Activated naive CD4-positive, alpha-beta T cell treated with anti-CD3 and anti-CD28 coated beads, Interleukin-2, amount 50 U/mL, for 72 hours (primary cell): ENCODE results near the gene RBKS. TPM values are rescaled to one million over a fixed set of nuclear protein-coding genes. Genes with fewer than 3 reads are reported as not detected.

Experiments
- ATAC-seq, 2 donors: fragments of 150-1000 bp; cut with Tn5 transposase; 2 replicates each; pipeline ENCODE4 v1.10.0; 2021; ENCODE audit warnings: mild to moderate bottlenecking in 2 of 2, moderate library complexity in 2 of 2
- DNase-seq, 2 donors: peaks; one replicate each; pipeline ENCODE4 v3.0.0; 2021 to 2022; ENCODE audit warnings: low spot score in 2 of 2
- H3K27ac Mint-ChIP-seq, 2 donors: one replicate each; pipeline ENCODE4 v1.8.0; 2022; ENCODE audit warnings: mild to moderate bottlenecking in 2 of 2, mixed read lengths in 2 of 2
- H3K36me3 Mint-ChIP-seq, 2 donors: one replicate each; pipeline ENCODE4 v1.8.0; 2022; ENCODE audit warnings: mixed read lengths in 2 of 2
- H3K9me3 Mint-ChIP-seq, 2 donors: one replicate each; pipeline ENCODE4 v1.8.0; 2022; ENCODE audit warnings: mixed read lengths in 2 of 2
- total RNA-seq, 2 donors: library from RNA; stranded (reverse); gene quantifications; one replicate each; pipeline ENCODE4 v1.2.3, GENCODE V29; 2022

The RBKS gene
- total RNA-seq = 10 to 100 TPM in 1 of 2 donors, 1 to 10 TPM in 1; 1.5 to 12.1 TPM

DNA sequence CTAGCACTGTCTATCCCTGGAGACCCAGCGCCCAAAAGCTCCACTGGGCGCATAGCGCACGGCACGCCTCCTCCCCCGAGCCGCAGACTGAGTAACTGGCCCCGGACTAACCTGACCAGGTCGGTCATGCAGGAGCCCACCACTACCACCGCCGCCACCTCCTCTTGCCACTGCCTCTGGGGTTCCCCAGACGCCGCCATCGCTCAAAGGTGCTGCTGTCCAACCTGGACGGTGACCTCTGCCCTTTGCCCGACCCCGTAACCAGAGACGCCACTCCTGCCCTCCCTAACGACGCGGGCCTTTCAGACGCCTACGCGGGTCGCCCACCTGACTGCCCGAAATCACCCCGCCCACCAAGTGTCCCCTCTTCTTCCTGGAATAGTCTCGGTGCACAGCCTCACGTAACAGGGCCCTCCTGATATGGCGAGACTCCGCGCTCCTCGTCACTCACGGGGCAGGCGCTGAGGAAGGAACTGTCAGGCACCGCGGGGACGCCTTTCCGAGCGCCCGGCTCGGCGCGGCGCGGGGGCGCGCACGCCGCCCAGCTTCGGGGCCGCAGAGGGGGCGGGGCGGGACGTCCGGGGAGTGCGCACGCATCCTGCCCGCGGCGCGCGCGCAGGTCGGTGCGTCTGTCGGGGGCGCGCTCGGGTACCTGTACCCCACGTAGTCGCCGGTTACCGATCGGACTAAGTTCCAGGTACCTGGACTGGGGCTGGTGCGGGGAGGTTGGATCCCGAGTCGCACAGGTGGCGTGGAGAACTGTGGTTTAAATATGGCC, at the start of gene RBKS, which contains the start of gene BABAM2:
RBKS (minus strand) TSS at position 242 of the 778 bp plus-strand sequence; CDS start at position 200, 42 bp downstream.
BABAM2 (plus strand) TSS at position 584 of the 778 bp plus-strand sequence. CDS start 3,828 bp downstream, outside the sequence.
- Mint-ChIP-seq H3K36me3 (peaks cover 19 to 49% of the 10 kb centered on the region in 2 donors), H3K9me3 (peaks cover 5 to 8% of the 10 kb centered on the region in 2 donors), H3K27ac (peak within 1 kb of the TSS; percentile 97 to 99)
- DNase-seq (peak; percentile 93 to 94), ATAC-seq (peak; percentile 92)

DNA sequence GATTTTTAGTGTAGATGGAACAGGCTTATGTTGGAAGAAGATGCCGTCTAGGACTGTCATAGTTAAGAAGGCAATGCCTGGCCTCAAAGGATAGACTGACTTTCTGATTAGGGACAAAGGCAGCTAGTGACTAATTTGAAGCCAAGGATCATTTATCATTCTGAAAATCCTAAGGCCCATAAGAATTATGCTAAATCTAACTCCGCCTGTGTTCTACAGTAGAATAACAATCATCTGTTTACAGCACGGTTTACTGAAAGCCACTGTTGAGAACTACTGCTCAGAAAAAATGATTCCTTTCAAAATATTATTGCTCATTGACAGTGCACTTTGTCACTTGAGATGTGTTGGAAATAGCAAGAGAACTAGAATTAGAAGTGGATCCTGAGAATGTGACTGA, 44.8 kb upstream of the RBKS start:
- Mint-ChIP-seq H3K9me3 (no peaks in the 10 kb centered on the region), H3K27ac (no peak overlapping the region), H3K36me3 (peaks cover 17 to 27% of the 10 kb centered on the region in 2 donors)
- ATAC-seq = no peak
- no peak for DNase-seq

DNA sequence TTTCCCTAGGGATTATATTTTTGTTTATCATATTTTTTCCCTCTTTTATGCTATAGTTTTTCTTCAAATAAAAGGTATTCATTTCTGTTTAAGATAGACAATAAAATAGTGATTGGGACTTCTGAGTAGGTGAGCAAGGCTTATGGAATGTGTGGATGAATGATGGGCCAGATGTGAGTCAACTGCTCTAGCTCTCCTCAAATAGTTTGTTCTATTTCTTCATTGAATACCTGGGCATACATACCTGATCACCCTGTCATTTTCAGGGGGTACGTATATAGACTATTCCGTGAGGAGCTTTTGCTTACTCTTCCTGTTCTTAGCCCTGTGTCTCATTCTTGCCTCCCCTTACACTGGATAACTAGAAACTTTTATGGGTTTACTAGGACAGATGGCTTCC, 42.2 kb upstream of the RBKS start:
- ATAC-seq (no peak), DNase-seq (no peak)
- H3K27ac Mint-ChIP-seq = no peak overlapping the region
- peaks cover 17 to 25% of the 10 kb centered on the region in 2 donors for H3K36me3 Mint-ChIP-seq
- no peaks in the 10 kb centered on the region for H3K9me3 Mint-ChIP-seq

DNA sequence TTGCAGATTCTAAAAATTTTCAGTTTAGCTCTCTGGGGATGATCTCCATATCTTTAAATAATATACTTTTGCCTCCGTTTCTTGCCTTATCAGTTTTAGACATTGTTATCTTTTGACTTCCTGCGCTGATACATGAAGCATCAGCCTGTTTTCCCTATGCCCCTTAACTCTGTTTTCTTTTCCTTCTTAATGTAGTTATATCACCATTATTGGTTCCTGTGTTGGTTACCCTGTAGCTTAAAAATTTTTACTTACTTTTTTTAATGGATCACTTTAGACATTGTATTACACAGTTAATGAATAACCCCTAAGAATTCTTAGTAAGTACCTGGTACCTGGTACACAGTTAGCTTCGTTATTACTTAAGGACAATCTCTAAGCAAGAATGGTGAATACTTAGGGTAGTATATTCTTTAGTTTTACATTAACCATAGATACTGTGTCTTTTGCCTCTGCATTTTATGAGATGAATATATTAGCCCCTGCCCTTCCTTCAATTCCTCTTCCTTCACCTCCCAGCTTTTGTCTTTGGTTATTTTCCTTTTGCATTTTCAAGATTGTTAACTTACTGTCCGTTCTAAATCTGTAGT, 41.3 kb upstream of the RBKS start:
- peaks cover 17 to 20% of the 10 kb centered on the region in 2 donors for H3K36me3 Mint-ChIP-seq
- no peak for DNase-seq
- no peak overlapping the region for H3K27ac Mint-ChIP-seq
- no peak for ATAC-seq
- H3K9me3 Mint-ChIP-seq = no peaks in the 10 kb centered on the region

DNA sequence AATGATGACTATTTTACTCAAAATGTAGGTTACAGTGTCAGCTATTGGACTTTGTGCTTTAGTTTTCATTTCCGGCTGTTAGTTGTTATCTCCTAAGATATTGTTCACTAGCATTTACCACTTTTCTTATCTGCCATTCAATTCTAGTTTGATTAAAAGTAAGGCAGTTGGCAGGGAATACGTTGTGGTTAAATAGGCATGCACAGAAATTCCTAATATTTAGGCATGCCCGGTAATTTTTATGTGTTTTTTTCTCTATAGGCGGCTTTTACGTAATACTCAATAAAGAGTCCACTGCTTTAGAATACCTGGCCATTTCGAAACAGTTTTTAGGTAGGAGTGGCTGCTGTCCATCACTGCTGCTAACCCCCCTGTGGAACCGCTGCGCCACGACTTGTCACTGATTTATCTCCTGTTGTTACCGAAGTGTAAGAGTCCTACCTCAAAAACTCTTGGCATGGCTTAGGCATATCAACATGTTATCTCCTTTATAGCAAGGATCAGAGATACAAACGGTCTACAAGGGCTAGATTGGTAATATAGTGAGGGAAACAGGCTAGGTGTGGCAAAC, 39.8 kb upstream of the RBKS start:
- Mint-ChIP-seq H3K27ac (no peak overlapping the region), H3K36me3 (peaks cover 17 to 20% of the 10 kb centered on the region in 2 donors), H3K9me3 (no peaks in the 10 kb centered on the region)
- DNase-seq (no peak), ATAC-seq (no peak)

DNA sequence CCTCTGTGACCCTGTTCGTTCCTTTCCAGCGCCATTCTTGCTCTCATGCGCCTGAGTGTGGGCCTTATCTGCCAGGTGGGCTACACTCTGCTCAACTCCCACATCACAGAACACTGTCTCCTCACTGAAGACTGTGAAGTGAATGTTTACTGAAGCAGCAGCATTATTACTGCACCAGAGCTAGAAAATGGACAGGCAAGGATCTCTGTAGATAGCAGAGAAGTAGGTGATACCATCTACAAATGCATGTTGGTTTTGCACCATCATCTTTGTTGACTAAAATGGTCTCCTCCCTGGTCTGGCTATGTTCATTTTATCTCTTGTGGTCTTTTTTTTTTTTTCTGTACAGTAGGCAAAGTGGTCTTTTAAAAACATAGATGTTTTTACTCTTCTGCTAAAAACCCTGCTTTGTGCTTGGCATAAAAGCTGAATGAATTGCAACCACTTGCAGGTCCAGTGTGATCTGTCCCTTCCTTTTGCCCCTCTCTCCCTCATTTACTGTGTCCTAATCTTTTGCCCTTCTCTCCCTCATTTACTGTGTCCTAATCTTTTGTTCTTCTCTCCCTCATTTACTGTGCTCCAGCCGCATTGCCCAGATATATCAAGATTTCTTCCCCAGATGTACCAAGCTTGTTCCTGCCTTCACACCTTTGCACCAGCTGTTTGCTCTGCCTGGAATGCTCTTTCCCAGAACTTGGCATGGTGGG, 35.7 kb upstream of the RBKS start:
- peaks cover 4 to 12% of the 10 kb centered on the region in 2 donors for H3K36me3 Mint-ChIP-seq
- no peak for DNase-seq
- peak overlapping the region; percentile 13 to 45 for H3K27ac Mint-ChIP-seq
- no peak for ATAC-seq
- H3K9me3 Mint-ChIP-seq = no peaks in the 10 kb centered on the region

DNA sequence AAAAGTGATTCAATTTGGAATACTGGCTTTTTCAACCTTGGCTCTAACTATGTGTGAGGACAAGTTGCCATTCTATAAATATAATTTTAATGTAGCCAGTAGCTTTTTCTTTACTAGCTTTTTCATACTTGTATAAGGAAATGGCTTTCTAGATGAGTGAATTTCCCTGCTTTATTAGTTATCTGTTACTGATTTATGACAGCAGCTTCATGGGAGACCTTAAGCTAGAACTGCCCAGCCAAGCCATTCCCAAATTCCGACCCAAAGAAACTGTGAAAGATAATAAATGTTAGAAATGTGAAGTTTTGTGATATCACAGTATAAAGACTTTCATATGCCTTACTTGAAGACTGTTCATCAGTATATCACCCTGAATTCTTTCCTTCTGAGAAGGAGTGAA, 32.7 kb upstream of the RBKS start:
- ATAC-seq (no peak), DNase-seq (no peak)
- Mint-ChIP-seq H3K9me3 (no peaks in the 10 kb centered on the region), H3K36me3 (no peaks in the 10 kb centered on the region), H3K27ac (no peak overlapping the region)

DNA sequence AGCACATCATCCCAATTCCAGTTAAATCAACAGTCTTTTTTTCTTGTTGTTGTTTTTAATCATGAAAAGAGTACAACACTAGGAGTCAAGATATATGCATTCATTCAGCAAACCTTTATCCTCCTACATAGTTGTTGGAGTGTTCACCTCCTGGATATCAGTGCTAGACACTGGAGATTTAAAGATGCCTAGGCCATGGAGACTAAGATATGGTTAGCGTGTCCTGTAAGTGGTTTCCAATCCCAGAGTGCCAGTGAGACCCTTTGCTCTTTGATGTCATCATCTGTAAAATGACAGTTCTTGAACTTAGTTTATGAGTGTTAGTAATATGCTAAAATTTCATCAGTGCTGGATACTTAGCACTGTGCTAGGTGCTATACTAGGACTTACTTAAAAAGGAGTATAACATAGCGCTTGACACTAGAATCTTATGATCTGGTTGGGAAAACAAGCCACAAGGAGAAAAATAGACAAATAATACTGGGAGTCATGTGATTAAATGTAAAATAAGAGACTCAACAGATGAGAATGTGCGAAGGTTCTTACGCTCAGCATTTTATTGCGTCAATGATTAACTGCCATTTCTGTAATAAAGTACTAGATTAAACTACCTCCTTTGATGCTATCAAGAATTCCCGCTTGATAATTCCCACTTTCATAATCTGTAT, 31.8 kb upstream of the RBKS start:
- Mint-ChIP-seq H3K36me3 (no peaks in the 10 kb centered on the region), H3K27ac (no peak overlapping the region), H3K9me3 (no peaks in the 10 kb centered on the region)
- ATAC-seq = no peak
- DNase-seq = no peak

DNA sequence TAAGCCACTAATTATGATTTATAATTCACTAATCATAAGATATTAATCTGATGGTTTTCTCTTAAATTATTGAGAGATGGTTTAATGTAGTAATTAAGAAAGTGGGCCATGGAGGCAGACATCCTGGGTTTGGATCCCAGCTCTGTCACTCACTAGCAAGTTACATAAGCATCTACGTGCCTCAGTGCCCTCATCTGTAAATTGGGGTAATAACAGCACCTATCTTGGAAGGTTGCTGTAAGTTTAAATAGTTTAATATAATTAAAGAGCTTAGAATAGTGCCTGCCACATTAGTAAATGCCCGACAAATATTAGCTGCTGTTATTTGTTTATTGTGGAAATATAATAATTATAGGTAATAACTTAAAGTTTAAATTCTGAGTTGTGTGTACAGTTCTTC, 31.2 kb upstream of the RBKS start:
- Mint-ChIP-seq H3K27ac (no peak overlapping the region), H3K9me3 (no peaks in the 10 kb centered on the region), H3K36me3 (no peaks in the 10 kb centered on the region)
- DNase-seq (no peak), ATAC-seq (no peak)

DNA sequence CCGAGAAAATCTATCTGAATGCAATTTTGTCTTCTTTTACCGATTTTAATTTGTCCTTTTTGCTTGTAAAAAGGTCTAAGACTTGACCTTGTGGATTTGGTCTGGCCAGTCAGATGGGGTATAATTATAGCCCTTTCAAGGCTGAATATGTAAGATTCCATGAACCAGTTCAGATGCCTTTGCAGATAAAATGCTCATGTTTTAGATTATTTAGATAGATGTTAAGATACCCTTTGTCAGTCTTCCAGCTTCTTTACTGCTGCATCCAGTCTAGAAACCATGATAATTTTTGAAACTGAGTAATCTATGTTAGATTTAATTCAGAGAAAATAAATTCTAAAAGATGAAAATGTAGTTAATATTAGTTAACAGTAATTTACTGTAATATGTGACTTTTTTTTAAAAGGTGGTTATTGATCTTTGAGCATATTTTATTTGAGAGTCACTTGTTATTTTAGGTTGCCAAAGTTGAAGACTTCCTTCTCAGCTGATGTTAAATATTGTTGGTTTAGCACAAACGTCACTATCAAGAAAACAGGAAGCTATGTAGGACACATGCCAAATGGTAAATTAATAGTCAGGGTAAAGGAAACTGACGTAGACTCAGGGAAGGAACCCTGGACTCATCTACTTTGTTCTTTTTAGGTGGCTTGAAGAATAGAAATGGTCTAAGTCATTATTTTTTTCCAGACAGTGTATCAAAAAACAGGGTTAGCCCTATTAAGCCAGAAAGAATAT, 30.1 kb upstream of the RBKS start:
- DNase-seq (no peak), ATAC-seq (no peak)
- H3K36me3 Mint-ChIP-seq = no peaks in the 10 kb centered on the region
- no peaks in the 10 kb centered on the region for H3K9me3 Mint-ChIP-seq
- H3K27ac Mint-ChIP-seq = no peak overlapping the region

DNA sequence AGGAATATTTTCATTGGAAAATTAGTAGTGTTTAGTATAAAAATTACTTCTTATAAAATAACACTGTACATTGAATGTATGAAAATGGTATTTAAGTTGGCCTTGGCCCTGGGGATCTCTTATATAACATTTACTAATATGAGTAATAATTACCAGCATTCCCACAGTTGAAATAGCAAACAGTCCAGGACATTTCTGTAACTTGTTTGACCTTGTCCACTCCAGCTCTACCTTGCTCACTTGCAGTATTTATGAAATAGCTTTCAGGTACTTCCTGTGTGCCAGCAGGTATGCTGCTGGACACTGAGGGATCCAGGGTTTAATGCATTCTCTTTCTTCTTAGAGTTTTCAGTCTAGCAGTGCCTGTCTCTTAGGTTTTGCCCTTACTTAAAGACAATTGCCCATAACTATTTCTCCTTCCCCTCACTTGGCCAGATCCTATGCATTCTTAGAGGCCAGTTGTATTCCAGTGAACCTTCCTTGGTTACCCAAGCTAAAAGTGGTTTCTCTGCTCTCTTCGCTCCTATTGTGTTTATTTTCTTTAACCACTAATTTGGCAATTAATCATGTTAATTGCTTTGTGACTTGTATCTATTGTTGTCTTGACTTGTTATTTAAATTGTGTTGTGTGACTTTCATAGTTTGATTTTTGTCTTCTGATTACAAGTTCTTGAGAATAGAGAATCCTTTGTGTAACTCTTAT, 26.3 kb upstream of the RBKS start:
- DNase-seq (no peak), ATAC-seq (no peak)
- H3K9me3 Mint-ChIP-seq = no peaks in the 10 kb centered on the region
- H3K27ac Mint-ChIP-seq = no peak overlapping the region
- peaks cover 4 to 12% of the 10 kb centered on the region in 2 donors for H3K36me3 Mint-ChIP-seq

DNA sequence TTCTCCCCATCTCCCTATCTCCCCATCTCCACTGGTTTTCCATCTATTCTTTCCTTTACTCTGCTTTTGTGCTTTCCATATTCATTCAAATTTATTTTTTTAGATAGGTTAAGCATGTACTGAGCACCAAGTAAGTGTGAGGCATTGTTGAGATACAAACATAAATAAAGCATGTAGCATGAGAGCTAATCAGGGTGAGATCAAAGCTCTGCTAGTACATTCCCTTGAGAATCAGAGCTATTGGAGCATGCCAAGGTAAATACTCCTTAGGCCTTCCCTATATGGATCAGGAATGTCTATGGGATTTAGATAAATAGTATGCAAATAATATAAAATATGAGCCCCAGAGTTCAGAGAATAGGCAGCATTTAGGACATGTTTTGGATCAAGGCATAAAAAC, 25.7 kb upstream of the RBKS start:
- Mint-ChIP-seq H3K27ac (no peak overlapping the region), H3K9me3 (no peaks in the 10 kb centered on the region), H3K36me3 (peaks cover 4 to 12% of the 10 kb centered on the region in 2 donors)
- no peak for DNase-seq
- no peak for ATAC-seq

DNA sequence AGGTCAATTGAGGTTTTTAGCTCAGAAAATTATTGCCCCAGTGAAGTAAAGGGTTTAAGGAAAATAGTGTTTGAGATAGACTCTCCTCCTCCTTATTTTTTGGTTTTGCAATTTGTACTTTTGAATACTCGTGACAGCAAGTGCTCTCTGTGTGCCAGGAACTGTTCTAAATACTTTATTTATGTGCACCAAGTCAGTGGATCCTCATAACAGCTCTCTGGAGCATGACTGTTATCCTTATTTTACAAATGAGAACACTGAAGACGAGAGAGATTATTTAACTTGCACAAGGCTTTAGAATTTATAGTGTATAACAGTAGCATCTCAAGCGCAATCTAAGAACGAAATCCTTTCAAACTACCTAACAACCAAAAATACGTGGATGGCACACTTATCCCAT, 25.0 kb upstream of the RBKS start:
- H3K27ac Mint-ChIP-seq = no peak overlapping the region
- no peak for DNase-seq
- no peak for ATAC-seq
- peaks cover 4 to 12% of the 10 kb centered on the region in 2 donors for H3K36me3 Mint-ChIP-seq
- no peaks in the 10 kb centered on the region for H3K9me3 Mint-ChIP-seq

DNA sequence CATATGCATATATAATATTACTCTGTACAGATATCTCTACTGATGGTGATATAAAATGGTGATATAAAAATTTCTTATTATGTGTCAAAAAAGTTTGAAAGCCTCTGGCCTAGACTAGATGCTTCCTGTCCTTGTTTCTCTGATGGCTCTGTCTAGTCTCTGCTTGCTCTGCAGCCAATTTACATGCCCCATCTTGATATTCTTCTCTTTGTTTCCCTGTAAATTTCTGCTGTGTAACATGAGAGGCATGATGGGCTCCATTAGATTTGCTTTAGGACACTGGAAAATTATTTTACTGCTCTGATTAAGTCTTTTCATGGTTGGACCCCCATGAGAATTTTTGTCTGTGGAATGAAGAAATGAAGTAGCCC, 24.6 kb upstream of the RBKS start:
- Mint-ChIP-seq H3K9me3 (no peaks in the 10 kb centered on the region), H3K27ac (no peak overlapping the region), H3K36me3 (peaks cover 4 to 15% of the 10 kb centered on the region in 2 donors)
- DNase-seq = no peak
- no peak for ATAC-seq

DNA sequence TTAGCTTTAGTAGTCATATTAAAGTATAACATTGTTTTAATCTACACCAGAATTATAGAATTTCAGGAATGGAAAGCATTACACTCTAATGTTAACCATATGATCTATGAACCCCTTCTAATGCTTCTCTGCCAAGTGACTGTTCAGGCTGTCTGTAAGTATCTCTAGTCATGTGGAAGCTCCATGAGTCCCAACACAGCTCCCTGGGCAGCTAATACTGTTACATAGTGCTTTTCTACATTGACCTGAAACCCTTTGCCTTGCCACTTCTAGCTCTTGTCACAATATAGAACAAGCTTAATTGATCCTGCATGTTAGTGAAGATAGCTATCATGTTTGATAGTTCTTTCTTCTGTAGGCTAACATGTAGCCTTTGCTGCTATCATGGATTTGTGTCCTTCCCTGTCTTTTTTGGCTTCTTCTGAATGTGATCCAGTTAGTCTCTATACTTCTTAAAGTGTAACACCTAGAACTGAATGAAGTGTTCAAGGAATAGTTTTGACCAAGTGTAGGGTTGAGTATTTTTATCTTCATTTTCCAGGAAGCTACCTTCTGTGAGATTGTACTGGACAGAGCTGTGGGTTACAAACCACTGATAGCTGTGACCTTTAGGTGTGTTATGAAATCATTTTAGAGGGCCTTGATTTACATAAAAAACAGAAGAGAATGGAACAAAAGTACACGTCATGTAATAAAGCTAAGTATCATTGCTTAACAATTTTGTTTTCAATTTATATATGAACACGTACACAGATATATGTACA, 24.0 kb upstream of the RBKS start:
- Mint-ChIP-seq H3K27ac (no peak overlapping the region), H3K9me3 (no peaks in the 10 kb centered on the region), H3K36me3 (peaks cover 4 to 21% of the 10 kb centered on the region in 2 donors)
- ATAC-seq (peak in 1 of 2 donors; percentile 59), DNase-seq (no peak)
